HCT116 (cell line): ENCODE results near the gene TULP4. TPM values are rescaled to one million over a fixed set of nuclear protein-coding genes. Genes with fewer than 3 reads are reported as not detected.

Experiments
- ATAC-seq: fragments of 200-7000 bp; cut with Tn5 transposase; 2 replicates; pipeline ENCODE4 v1.9.1; 2020; ENCODE audit warnings: mild to moderate bottlenecking, moderate library complexity
- BruUV-seq: library from RNA; stranded (reverse); fragments of 400-500 nt; replicated peaks from 2 replicates; lab custom pipeline; 2021; lab: Mats Ljungman, UMichigan
- CTCF ChIA-PET: fragments of 300-600 bp; sonication (Branson Sonifier 250); formaldehyde crosslinking; loops from one replicate; lab custom pipeline; 2021; ENCODE audit warnings: antibody characterized with exemption; lab: Charles Lee
- POLR2A ChIA-PET: fragments of 300-600, 350-600 bp; sonication (Branson Sonifier 250); formaldehyde crosslinking; loops from one replicate; lab custom pipeline; 2021; ENCODE audit warnings: antibody characterized with exemption; lab: Charles Lee
- RAD21 ChIA-PET, 2 experiments: fragments of 300-600 bp; sonication (Branson Sonifier 250); formaldehyde crosslinking; loops; one replicate each; lab custom pipeline; 2023; ENCODE audit warnings: low total read pairs in 2 of 2; ENCODE audit not compliant: uncharacterized antibody in 2 of 2, unreplicated experiment in 2 of 2, low non-redundant PET in 1 of 2; lab: Charles Lee
- DNase-seq: peaks from one replicate; pipeline ENCODE4 v3.0.0-alpha.2; 2010; ENCODE audit warnings: low read depth, low spot score
- H2AFZ ChIP-seq: fragments of 200-600 bp; shearing (Covaris generic), sonication (generic); 2 replicates; pipeline ENCODE4 v1.6.1; 2017; ENCODE audit warnings: low read depth, mixed run types, mixed read lengths, antibody characterized with exemption, low read length; ENCODE audit not compliant: poor library complexity, severe bottlenecking
- H3K27ac ChIP-seq: 2 replicates; pipeline ENCODE4 v1.5.1; 2012; ENCODE audit warnings: low read depth, low read length
- H3K27me3 ChIP-seq: fragments of 200-600 bp; sonication (generic); 2 replicates; pipeline ENCODE4 v1.6.1; 2016; ENCODE audit warnings: mixed run types, low read length, mixed read lengths; ENCODE audit not compliant: insufficient read depth
- H3K36me3 ChIP-seq, 2 experiments: fragments of 200-500 bp in 1 of 2; fragments of 200-600 bp in 1 of 2; sonication (Bioruptor generic) in 1 of 2; sonication (generic) in 1 of 2; 2 replicates each; pipeline versions ENCODE4 v1.5.1 to v1.6.1; 2014 to 2016; ENCODE audit warnings: low read length in 2 of 2, inconsistent platforms in 1 of 2, mixed read lengths in 1 of 2, mixed run types in 1 of 2; ENCODE audit not compliant: insufficient read depth in 2 of 2, control insufficient read depth in 1 of 2
- H3K4me1 ChIP-seq, 2 experiments: fragments of 200-600 bp in 1 of 2; sonication (generic) in 1 of 2; 2 replicates each; pipeline versions ENCODE4 v1.5.1 to v1.6.1; 2012 to 2017; ENCODE audit warnings: low read length in 2 of 2, inconsistent platforms in 1 of 2, mild to moderate bottlenecking in 1 of 2, mixed read lengths in 1 of 2, mixed run types in 1 of 2, moderate library complexity in 1 of 2; ENCODE audit not compliant: insufficient read depth in 2 of 2, control insufficient read depth in 1 of 2
- H3K4me2 ChIP-seq: fragments of 200-600 bp; sonication (generic); 2 replicates; pipeline ENCODE4 v1.6.1; 2017; ENCODE audit warnings: mixed run types, low read length, mixed read lengths
- H3K4me3 ChIP-seq, 2 experiments: fragments of 200-600 bp in 1 of 2; sonication (generic) in 1 of 2; replicated peaks in 1 of 2; 2 replicates each; pipeline ENCODE4 v1.5.1; 2011 to 2016; ENCODE audit warnings: low read length in 2 of 2, control low read depth in 1 of 2, low read depth in 1 of 2, mild to moderate bottlenecking in 1 of 2, mixed read lengths in 1 of 2, mixed run types in 1 of 2
- H3K79me2 ChIP-seq: fragments of 200-600 bp; sonication (generic); 2 replicates; pipeline ENCODE4 v1.6.1; 2017; ENCODE audit warnings: mild to moderate bottlenecking, mixed run types, low read length, moderate library complexity, mixed read lengths; ENCODE audit not compliant: insufficient read depth
- H3K9ac ChIP-seq: fragments of 200-600 bp; sonication (generic); 2 replicates; pipeline ENCODE4 v1.6.1; 2016; ENCODE audit warnings: low read length, mixed read lengths
- H3K9me2 ChIP-seq: fragments of 200-600 bp; sonication (generic), shearing (Covaris generic); 2 replicates; pipeline ENCODE4 v1.6.1; 2017; ENCODE audit warnings: mixed run types, mild to moderate bottlenecking, moderate library complexity; ENCODE audit not compliant: insufficient read depth
- H3K9me3 ChIP-seq, 2 experiments: fragments of 200-500 bp in 1 of 2; fragments of 200-600 bp in 1 of 2; sonication (Bioruptor generic) in 1 of 2; sonication (generic) in 1 of 2; 2 replicates each; pipeline ENCODE4 v1.6.1; 2014 to 2017; ENCODE audit warnings: low read length in 2 of 2, mixed read lengths in 2 of 2, inconsistent platforms in 1 of 2, low read depth in 1 of 2, mild to moderate bottlenecking in 1 of 2, mixed run types in 1 of 2, moderate library complexity in 1 of 2; ENCODE audit not compliant: control insufficient read depth in 1 of 2, insufficient read depth in 1 of 2
- H4K20me1 ChIP-seq: fragments of 200-600 bp; sonication (generic), shearing (Covaris generic); 2 replicates; pipeline ENCODE4 v1.6.1; 2017; ENCODE audit warnings: mixed run types, mild to moderate bottlenecking, moderate library complexity; ENCODE audit not compliant: insufficient read depth
- CBX3 ChIP-seq: IDR thresholded peaks from 2 replicates; pipeline ENCODE4 v1.6.1; 2012; ENCODE audit warnings: low read depth
- CTCF ChIP-seq, 3 experiments: fragments of 200-600 bp in 1 of 3; sonication (generic) in 1 of 3; IDR thresholded peaks in 2 of 3; conservative IDR thresholded peaks in 1 of 3; 2 replicates each; pipeline ENCODE4 v1.5.1; 2012 to 2017; ENCODE audit warnings: low read depth in 2 of 3, low read length in 2 of 3, antibody characterized with exemption in 1 of 3, borderline replicate concordance in 1 of 3, control low read depth in 1 of 3, mild to moderate bottlenecking in 1 of 3, mixed read lengths in 1 of 3, mixed run types in 1 of 3, moderate library complexity in 1 of 3; ENCODE audit not compliant: insufficient read depth in 1 of 3
- ELF1 ChIP-seq: IDR thresholded peaks from 2 replicates; pipeline ENCODE4 v1.6.1; 2012; ENCODE audit warnings: low read depth, borderline replicate concordance
- FOSL1 ChIP-seq: IDR thresholded peaks from 2 replicates; pipeline ENCODE4 v1.6.1; 2012; ENCODE audit warnings: low read depth
- MAX ChIP-seq: IDR thresholded peaks from 2 replicates; pipeline ENCODE4 v1.6.1; 2012
- POLR2AphosphoS5 ChIP-seq: IDR thresholded peaks from 2 replicates; pipeline ENCODE4 v1.6.1; 2011; ENCODE audit warnings: mild to moderate bottlenecking, low read depth, low read length, moderate library complexity
- RAD21 ChIP-seq: IDR thresholded peaks from 2 replicates; pipeline ENCODE4 v1.6.1; 2012; ENCODE audit warnings: low read depth, mild to moderate bottlenecking
- SP1 ChIP-seq: IDR thresholded peaks from 2 replicates; pipeline ENCODE4 v1.6.1; 2012; ENCODE audit warnings: low read depth
- YY1 ChIP-seq: IDR thresholded peaks from 2 replicates; pipeline ENCODE4 v1.6.1; 2011; ENCODE audit warnings: low read length, low read depth, moderate library complexity, mild to moderate bottlenecking; ENCODE audit not compliant: insufficient replicate concordance; ENCODE audit errors: extremely low read depth
- ZBTB33 ChIP-seq: IDR thresholded peaks from 2 replicates; pipeline ENCODE4 v1.6.1; 2011; ENCODE audit warnings: mild to moderate bottlenecking, low read length, moderate library complexity; ENCODE audit not compliant: insufficient replicate concordance; ENCODE audit errors: extremely low read depth
- intact Hi-C: fragments of 100-400 bp; cut with micrococcal nuclease; formaldehyde crosslinking; loops from 2 replicates; pipeline ENCODE4 v1.10.0; 2022
- total RNA-seq: library from RNA; stranded (reverse); gene quantifications from one replicate; pipeline ENCODE4 v1.2.1, GENCODE V29; 2021; ENCODE audit not compliant: unreplicated experiment

TULP4 gene
- total RNA-seq, 1 experiment from 2014 or later = 70.8 TPM

- BruUV-seq = no TSS peak
- no peak for TF ChIP-seq SP1
- TF ChIP-seq CBX3 = peak; percentile 63; the same call in 1 of the 2 replicates
- no peak for TF ChIP-seq ELF1
- peak; percentile 51 for TF ChIP-seq FOSL1
- TF ChIP-seq POLR2AphosphoS5 = no peak
- TF ChIP-seq ZBTB33 = no peak
- TF ChIP-seq YY1 = peak; percentile 46
- TF ChIP-seq CTCF (IDR thresholded peaks at IDR 0.05 in 2 of 3, conservative IDR thresholded peaks at IDR 0.05 in 1 of 3; ENCODE audit: borderline replicate concordance in 1 of 3, insufficient read depth in 1 of 3, low read depth in 2 of 3, low read length in 2 of 3) = peak; percentile 67 to 79 (median 68); a peak in 5 of 6 replicates
- TF ChIP-seq MAX = peak; percentile 59
- peak; percentile 74 for TF ChIP-seq RAD21
- POLR2A ChIA-PET = no interaction called here
- Histone ChIP-seq H3K36me3 (no peaks in the 10 kb centered on the region), H3K9me3 (no peaks in the 10 kb centered on the region), H3K9ac (peak overlapping the region; percentile 24), H3K4me1 (peaks cover 6 to 18% of the 10 kb centered on the region in 2 experiments; a peak in 3 of 4 replicates), H3K79me2 (no peaks in the 10 kb centered on the region), H3K9me2 (no peaks in the 10 kb centered on the region), H3K27me3 (no peaks in the 10 kb centered on the region), H4K20me1 (no peaks in the 10 kb centered on the region), H3K27ac (0 out of 2 replicates have a peak overlapping the region, but pooled peaks have one; percentile 15), H2AFZ (peak overlapping the region; percentile 90), H3K4me2 (peak overlapping the region; percentile 81), H3K4me3 (peak overlapping the region; percentile 40 to 53)
- peak; percentile 94 for ATAC-seq
- CTCF ChIA-PET = interaction anchor here (0.6 to 2.1 kb wide), 12 partner anchors 9 to 304 kb away, joined by 3 to 15 read pairs (median 4); no protein-coding TSS in a partner anchor
- RAD21 ChIA-PET = interaction anchor here (0.6 to 0.7 kb wide), 2 partner anchors 12 to 373 kb away, joined by 4 to 8 read pairs; no protein-coding TSS in a partner anchor
- intact Hi-C loops = loop anchor here (1.0 kb wide), 1 partner anchor 297 kb away; no protein-coding TSS in a partner anchor
- DNase-seq = peak; percentile 77
Observed at GRCh38 chr6:158518191-158519127, 206.2 kb downstream of the TULP4 start.
